GM23338 (cell line): ENCODE results near the gene NUP98. TPM values are rescaled to one million over a fixed set of nuclear protein-coding genes. Genes with fewer than 3 reads are reported as not detected.

ENCODE experiments used
- ATAC-seq: fragments of 200-7000 bp; cut with Tn5 transposase; 3 replicates; pipeline ENCODE4 v1.9.1; 2020
- DNase-seq: peaks from one replicate; pipeline ENCODE4 v3.0.0-alpha.2; 2015; ENCODE audit warnings: low spot score
- H2AFZ ChIP-seq: fragments of 200-600 bp; sonication (generic); 2 replicates; pipeline ENCODE4 v1.8.0; 2016; ENCODE audit warnings: antibody characterized with exemption, mild to moderate bottlenecking, moderate library complexity
- H3F3A ChIP-seq: fragments of 200-600 bp; sonication (generic); replicated peaks from 2 replicates; pipeline ENCODE4 v1.8.0; 2017; ENCODE audit warnings: antibody characterized with exemption, mixed run types, low read depth
- H3K27ac ChIP-seq: fragments of 200-600 bp; sonication (generic); 2 replicates; pipeline ENCODE4 v1.6.1; 2016; ENCODE audit warnings: low read depth
- H3K27me3 ChIP-seq: fragments of 200-600 bp; sonication (generic); 2 replicates; pipeline ENCODE4 v1.8.0; 2016; ENCODE audit warnings: mild to moderate bottlenecking, mixed run types, moderate library complexity; ENCODE audit not compliant: insufficient read depth
- H3K36me3 ChIP-seq: fragments of 200-600 bp; sonication (generic); 2 replicates; pipeline ENCODE4 v1.8.0; 2016; ENCODE audit warnings: mild to moderate bottlenecking; ENCODE audit not compliant: insufficient read depth
- H3K4me1 ChIP-seq: fragments of 200-600 bp; sonication (generic); 2 replicates; pipeline ENCODE4 v1.8.0; 2016; ENCODE audit warnings: mild to moderate bottlenecking, moderate library complexity; ENCODE audit not compliant: insufficient read depth
- H3K4me2 ChIP-seq: fragments of 200-600 bp; sonication (generic); 2 replicates; pipeline ENCODE4 v1.7.1; 2017; ENCODE audit warnings: mixed run types
- H3K4me3 ChIP-seq: fragments of 200-600 bp; sonication (generic); 2 replicates; pipeline ENCODE4 v1.6.1; 2016; ENCODE audit warnings: mixed run types
- H3K79me2 ChIP-seq: fragments of 200-600 bp; sonication (generic); replicated peaks from 2 replicates; pipeline ENCODE4 v1.8.0; 2017; ENCODE audit warnings: mild to moderate bottlenecking; ENCODE audit not compliant: insufficient read depth
- H3K9me2 ChIP-seq: fragments of 200-600 bp; sonication (generic); 2 replicates; pipeline ENCODE4 v1.8.0; 2017; ENCODE audit not compliant: insufficient read depth
- H4K20me1 ChIP-seq: fragments of 200-600 bp; sonication (generic); replicated peaks from 2 replicates; pipeline ENCODE4 v1.8.0; 2017; ENCODE audit warnings: mild to moderate bottlenecking; ENCODE audit not compliant: insufficient read depth
- H3K27ac Mint-ChIP-seq: 2 replicates; pipeline ENCODE4 v1.8.0; 2020; ENCODE audit warnings: inconsistent platforms, mild to moderate bottlenecking, moderate library complexity, mixed read lengths
- H3K27me3 Mint-ChIP-seq: 3 replicates; pipeline ENCODE4 v1.8.0; 2022; ENCODE audit warnings: low read depth, mild to moderate bottlenecking, moderate library complexity, mixed read lengths, inconsistent platforms; ENCODE audit not compliant: insufficient read depth, poor library complexity
- H3K36me3 Mint-ChIP-seq: 3 replicates; pipeline ENCODE4 v1.8.0; 2021; ENCODE audit warnings: low read depth, mild to moderate bottlenecking, inconsistent platforms, moderate library complexity, mixed read lengths
- H3K4me1 Mint-ChIP-seq: 3 replicates; pipeline ENCODE4 v1.8.0; 2020; ENCODE audit warnings: mild to moderate bottlenecking, inconsistent platforms, mixed read lengths
- H3K4me3 Mint-ChIP-seq: 3 replicates; pipeline ENCODE4 v1.8.0; 2021; ENCODE audit warnings: moderate library complexity, mild to moderate bottlenecking, inconsistent platforms, mixed read lengths
- H3K9me3 Mint-ChIP-seq: 3 replicates; pipeline ENCODE4 v1.8.0; 2020; ENCODE audit warnings: moderate library complexity, mild to moderate bottlenecking, inconsistent platforms, mixed read lengths
- CREB1 ChIP-seq: fragments of 250-450 bp; sonication (Bioruptor Pico); IDR thresholded peaks from 2 replicates; pipeline ENCODE4 v1.5.0; 2020; ENCODE audit warnings: low read depth, mild to moderate bottlenecking, moderate library complexity
- ETS1 ChIP-seq: IDR thresholded peaks from 2 replicates; pipeline ENCODE4 v1.6.1; 2016; ENCODE audit warnings: antibody characterized with exemption
- EZH2 ChIP-seq: fragments of 200-600 bp; sonication (generic); IDR thresholded peaks from one replicate; pipeline ENCODE4 v1.8.0; 2017; ENCODE audit warnings: antibody characterized with exemption, mild to moderate bottlenecking, low read depth; ENCODE audit not compliant: unreplicated experiment
- EZH2phosphoT487 ChIP-seq: fragments of 200-600 bp; sonication (generic); IDR thresholded peaks from one replicate; pipeline ENCODE4 v1.8.1; 2018; ENCODE audit warnings: antibody characterized with exemption; ENCODE audit not compliant: unreplicated experiment
- JUNB ChIP-seq: IDR thresholded peaks from one replicate; pipeline ENCODE4 v1.6.1; 2016; ENCODE audit warnings: antibody characterized with exemption; ENCODE audit not compliant: unreplicated experiment
- STAT1 ChIP-seq: IDR thresholded peaks from one replicate; pipeline ENCODE4 v1.6.1; 2016; ENCODE audit warnings: antibody characterized with exemption; ENCODE audit not compliant: unreplicated experiment
- ZNF462 ChIP-seq: fragments of 250-450 bp; sonication (Bioruptor Pico); IDR thresholded peaks from 2 replicates; pipeline ENCODE4 v1.5.0; 2020; ENCODE audit warnings: mild to moderate bottlenecking, moderate library complexity
- polyA plus RNA-seq: library from polyadenylated mRNA; unstranded; fragments of >200 nt; fragmentation: Nextera tagmentation; extraction: Ambion mirVana; gene quantifications from 2 replicates; pipeline ENCODE4 v1.2.1, GENCODE V29; 2016
- total RNA-seq: library from RNA; depleted of rRNA; stranded (reverse); fragments of >200 nt; shearing (Covaris generic); gene quantifications from 2 replicates; pipeline ENCODE4 v1.2.3, GENCODE V29; 2014

The NUP98 gene
- total and polyA plus RNA-seq, 2 experiments from 2014 or later = 23.9 to 174 TPM

- no peak for TF ChIP-seq ZNF462
- TF ChIP-seq ETS1 = no peak
- TF ChIP-seq CREB1 (CRISPR knock-in tag) = no peak
- no peak for TF ChIP-seq EZH2
- TF ChIP-seq EZH2phosphoT487 = no peak
- no peak for TF ChIP-seq STAT1
These were observed 42.9 kb upstream of the NUP98 start (continued) for GRCh38 chr11:3840004-3840869.

GRCh38 chr11:3838504-3838903 lies 41.1 kb upstream of the NUP98 start:
- no peak overlapping the region for H2AFZ ChIP-seq
- 0 out of 2 replicates have a peak, but pooled peaks cover 3% of the 10 kb centered on the region for H3F3A ChIP-seq
- no peak overlapping the region for H3K27ac ChIP-seq
- Mint-ChIP-seq H3K4me1 (peaks cover 53% of the 10 kb centered on the region), H3K9me3 (no peaks in the 10 kb centered on the region; the same call in 2 of the 3 replicates), H3K36me3 (peaks cover 15% of the 10 kb centered on the region), H3K27ac (no peak overlapping the region; the same call in 1 of the 2 replicates), H3K4me3 (no peak overlapping the region; the same call in 2 of the 3 replicates), H3K27me3 (peaks cover 11% of the 10 kb centered on the region)
- H3K79me2 ChIP-seq = peaks cover 63% of the 10 kb centered on the region
- H3K4me1 ChIP-seq = peaks cover 28% of the 10 kb centered on the region
- H3K4me3 ChIP-seq = no peak overlapping the region
- no peaks in the 10 kb centered on the region for H3K27me3 ChIP-seq
- ATAC-seq (no peak), DNase-seq (no peak)
- H3K36me3 ChIP-seq = no peaks in the 10 kb centered on the region; the same call in 1 of the 2 replicates
- no peak overlapping the region for H3K4me2 ChIP-seq
- no peaks in the 10 kb centered on the region for H3K9me2 ChIP-seq
- H4K20me1 ChIP-seq = peaks cover 50% of the 10 kb centered on the region
- TF ChIP-seq JUNB = no peak
- no peak for TF ChIP-seq CREB1 (CRISPR knock-in tag)
- TF ChIP-seq EZH2 = no peak
- no peak for TF ChIP-seq ZNF462
